Uterus (tissue), 2 donors: ENCODE data around the gene RASGEF1C.

Experiments
- CTCF ChIP-seq, 4 experiments: fragments of 200-600 bp in 2 of 4; fragments of 450-650 bp in 2 of 4; sonication (generic) in 2 of 4; IDR thresholded peaks; one replicate each; pipeline ENCODE4 v1.5.1; 2016 to 2019; ENCODE audit warnings: antibody characterized with exemption in 4 of 4, mild to moderate bottlenecking in 2 of 4, moderate library complexity in 1 of 4
- POLR2A ChIP-seq, 2 donors: fragments of 450-650 bp; IDR thresholded peaks; one replicate each; pipeline ENCODE4 v1.6.1; 2016; ENCODE audit warnings: antibody characterized with exemption in 2 of 2, mild to moderate bottlenecking in 1 of 2, moderate library complexity in 1 of 2

GRCh38 chr5:180129291-180130190 lies 79.5 kb downstream of the RASGEF1C start:
- TF ChIP-seq CTCF (IDR thresholded peaks at IDR 0.05) = no peak
- TF ChIP-seq POLR2A (IDR thresholded peaks at IDR 0.05) = no peak
